A549 treated with CORT108297 at 1 μM for 4 hours (cell line): Measurements from ENCODE around the gene CELF5. TPM values are rescaled to one million over a fixed set of nuclear protein-coding genes. Genes with fewer than 3 reads are reported as not detected.

Experiments used
- total RNA-seq: library from RNA; stranded (reverse); fragments of 200-300 nt; extraction: Qiagen RNA extraction; gene quantifications from 5 replicates; pipeline ENCODE4 v1.2.3, GENCODE V29; 2022

CELF5 gene
- 0.35 to 0.92 TPM (median 0.47 TPM) in 5 replicates for total RNA-seq

DNA sequence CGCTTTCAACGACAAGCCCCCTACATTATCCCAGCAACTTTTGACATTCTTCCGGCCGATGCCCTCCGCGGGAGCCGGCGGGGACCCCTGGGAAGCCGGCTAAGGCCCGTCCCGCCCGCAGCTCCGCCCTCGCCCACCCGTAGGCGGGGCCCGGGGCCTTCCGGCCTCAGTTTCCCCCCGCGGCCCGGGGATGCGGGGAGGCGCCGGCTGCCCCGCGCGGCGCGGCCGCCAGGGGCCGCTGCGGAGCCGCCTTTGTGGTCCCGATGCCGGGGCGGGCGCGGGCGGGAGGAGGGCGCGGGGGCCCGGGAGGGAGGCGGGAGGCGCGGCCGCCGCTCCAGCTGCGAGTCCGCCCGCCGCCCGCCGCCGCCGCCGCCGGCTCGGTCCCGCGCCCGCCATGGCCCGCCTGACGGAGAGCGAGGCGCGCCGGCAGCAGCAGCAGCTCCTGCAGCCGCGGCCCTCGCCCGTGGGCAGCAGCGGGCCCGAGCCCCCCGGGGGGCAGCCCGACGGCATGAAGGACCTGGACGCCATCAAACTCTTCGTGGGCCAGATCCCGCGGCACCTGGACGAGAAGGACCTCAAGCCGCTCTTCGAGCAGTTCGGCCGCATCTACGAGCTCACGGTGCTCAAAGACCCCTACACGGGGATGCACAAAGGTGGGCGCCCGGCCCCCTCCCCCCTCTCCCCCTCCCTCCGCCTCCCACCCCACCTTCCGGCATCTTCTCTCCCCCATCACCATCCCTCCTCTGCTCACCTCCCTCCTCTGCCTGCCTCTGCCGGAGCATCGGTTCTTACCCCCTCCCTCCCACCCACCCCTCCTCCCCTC is at the start of gene CELF5:
CELF5 (plus strand) TSS at position 316 of the 823 bp plus-strand sequence; CDS start at position 395, 79 bp downstream.

DNA sequence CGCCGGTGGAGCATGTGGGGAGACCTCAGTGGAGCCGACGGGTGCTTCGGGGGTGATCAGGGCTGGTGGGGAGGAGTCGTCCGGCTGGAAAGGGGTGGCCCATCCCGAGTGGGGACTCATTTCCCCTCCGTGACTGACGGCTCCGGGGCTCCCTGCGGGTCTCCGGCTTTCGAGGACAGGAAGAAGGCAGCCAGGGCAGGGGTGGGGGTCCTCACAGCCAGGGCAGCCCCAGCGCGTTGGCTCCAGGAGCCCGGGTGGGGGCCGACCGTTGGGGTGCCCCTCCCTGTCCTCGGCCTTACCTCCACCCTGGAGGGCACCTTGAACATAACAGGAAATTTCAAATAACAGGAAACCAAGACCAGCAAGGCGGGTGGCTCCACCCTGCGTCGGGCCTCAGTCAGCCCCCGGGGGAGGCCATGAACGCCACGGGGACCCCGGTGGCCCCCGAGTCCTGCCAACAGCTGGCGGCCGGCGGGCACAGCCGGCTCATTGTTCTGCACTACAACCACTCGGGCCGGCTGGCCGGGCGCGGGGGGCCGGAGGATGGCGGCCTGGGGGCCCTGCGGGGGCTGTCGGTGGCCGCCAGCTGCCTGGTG is 46.0 kb upstream of the CELF5 start, which contains the start of gene S1PR4:
S1PR4 (plus strand) TSS at position 393 of the 596 bp plus-strand sequence; CDS start at position 417, 24 bp downstream.

DNA sequence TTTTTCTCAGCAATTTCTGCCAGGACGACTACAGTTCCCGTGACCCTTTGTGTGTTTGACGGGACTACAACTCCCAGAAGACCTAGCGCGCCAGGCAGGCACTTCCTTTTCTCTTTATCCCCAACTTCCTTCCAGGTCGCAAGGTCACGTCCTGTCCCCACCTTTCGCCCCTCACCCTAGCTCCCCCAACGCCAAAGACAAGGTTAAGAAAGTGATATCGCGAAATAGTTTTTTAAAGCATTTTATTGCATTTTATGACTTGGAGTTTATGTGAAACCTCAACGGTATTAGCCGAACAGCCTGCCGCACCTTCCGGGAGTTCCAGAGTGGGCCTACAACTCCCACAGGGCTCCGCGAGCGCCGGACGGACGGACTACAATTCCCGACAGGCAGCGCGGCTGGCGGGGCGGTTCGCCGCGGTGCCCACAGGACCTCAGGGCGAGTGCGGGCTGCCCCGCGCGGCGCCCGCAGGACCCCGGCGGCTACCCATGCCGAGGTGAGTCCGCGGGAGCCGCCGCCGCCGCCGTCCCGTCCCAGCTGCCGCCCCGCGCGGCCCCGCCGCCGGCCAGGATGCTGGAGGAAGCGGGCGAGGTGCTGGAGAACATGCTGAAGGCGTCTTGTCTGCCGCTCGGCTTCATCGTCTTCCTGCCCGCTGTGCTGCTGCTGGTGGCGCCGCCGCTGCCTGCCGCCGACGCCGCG is 38.9 kb upstream of the CELF5 start, which contains the start of gene NCLN:
NCLN (plus strand) TSS at position 470 of the 699 bp plus-strand sequence; CDS start at position 571, 101 bp downstream.

Other genes with a start within 250 kb of the CELF5 start
- gene TLE6, start 247.1 kb upstream of the CELF5 start, total RNA-seq: 3.4 to 6.1 TPM (median 5.6 TPM) in 5 replicates
- 2.1 to 3.2 TPM (median 2.7 TPM) in 5 replicates for gene TLE2, start 195.4 kb upstream of the CELF5 start, total RNA-seq
- 171 to 256 TPM (median 249 TPM) in 5 replicates for gene TLE5, start 162.2 kb upstream of the CELF5 start, total RNA-seq
- 31.1 to 36.3 TPM (median 33.4 TPM) in 5 replicates for gene GNA11, start 130.3 kb upstream of the CELF5 start, total RNA-seq
- 0.06 to 0.08 TPM (median 0.07 TPM) in 5 replicates for gene GNA15, start 88.6 kb upstream of the CELF5 start, total RNA-seq
- 0.12 to 0.18 TPM (median 0.15 TPM) in 4 of 5 replicates, not detected in the other for gene S1PR4, start 45.9 kb upstream of the CELF5 start, total RNA-seq
- 66.0 to 93.1 TPM (median 88.6 TPM) in 5 replicates for gene NCLN, start 38.7 kb upstream of the CELF5 start, total RNA-seq
- gene NFIC, start 141.9 kb downstream of the CELF5 start, total RNA-seq: 34.1 to 44.3 TPM (median 43.3 TPM) in 5 replicates